Measurements from ENCODE around the gene MAPK9.

The MAPK9 gene

DNA sequence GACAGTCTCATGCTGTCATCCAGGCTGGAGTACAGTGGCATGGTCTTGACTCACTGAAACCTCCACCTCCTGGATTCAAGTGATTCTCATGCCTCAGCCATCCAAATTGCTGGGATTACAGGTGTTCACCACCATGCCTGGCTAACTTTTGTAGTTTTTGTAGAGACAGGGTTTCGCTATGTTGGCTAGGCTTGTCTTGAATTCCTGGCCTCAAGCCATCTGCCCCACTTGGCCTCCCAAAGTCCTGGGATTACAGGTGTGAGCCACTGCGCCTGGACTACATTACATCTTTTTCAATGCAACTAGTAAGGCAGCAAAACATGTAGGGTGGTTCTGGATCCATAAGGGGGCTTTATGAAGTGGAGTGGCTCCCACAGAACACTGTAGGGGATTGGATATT lies 53.3 kb downstream of the MAPK9 start:
- no peak for DNase-seq (ENCODE audit: low read depth)
- no peak overlapping the region for H3K4me3 ChIP-seq (ENCODE audit: low read depth, low read length)
- TF ChIP-seq MYC (IDR thresholded peaks at IDR 0.05; ENCODE audit: low read depth, low read length) (no peak), POLR2A (IDR thresholded peaks at IDR 0.05; ENCODE audit: extremely low read depth, insufficient read length) (no peak)
- TF ChIP-seq, protein P1, sequence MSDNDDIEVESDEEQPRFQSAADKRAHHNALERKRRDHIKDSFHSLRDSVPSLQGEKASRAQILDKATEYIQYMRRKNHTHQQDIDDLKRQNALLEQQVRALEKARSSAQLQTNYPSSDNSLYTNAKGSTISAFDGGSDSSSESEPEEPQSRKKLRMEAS (IDR thresholded peaks at IDR 0.05; ENCODE audit: low read depth, low read length), result no peak
- TF ChIP-seq, protein P2, sequence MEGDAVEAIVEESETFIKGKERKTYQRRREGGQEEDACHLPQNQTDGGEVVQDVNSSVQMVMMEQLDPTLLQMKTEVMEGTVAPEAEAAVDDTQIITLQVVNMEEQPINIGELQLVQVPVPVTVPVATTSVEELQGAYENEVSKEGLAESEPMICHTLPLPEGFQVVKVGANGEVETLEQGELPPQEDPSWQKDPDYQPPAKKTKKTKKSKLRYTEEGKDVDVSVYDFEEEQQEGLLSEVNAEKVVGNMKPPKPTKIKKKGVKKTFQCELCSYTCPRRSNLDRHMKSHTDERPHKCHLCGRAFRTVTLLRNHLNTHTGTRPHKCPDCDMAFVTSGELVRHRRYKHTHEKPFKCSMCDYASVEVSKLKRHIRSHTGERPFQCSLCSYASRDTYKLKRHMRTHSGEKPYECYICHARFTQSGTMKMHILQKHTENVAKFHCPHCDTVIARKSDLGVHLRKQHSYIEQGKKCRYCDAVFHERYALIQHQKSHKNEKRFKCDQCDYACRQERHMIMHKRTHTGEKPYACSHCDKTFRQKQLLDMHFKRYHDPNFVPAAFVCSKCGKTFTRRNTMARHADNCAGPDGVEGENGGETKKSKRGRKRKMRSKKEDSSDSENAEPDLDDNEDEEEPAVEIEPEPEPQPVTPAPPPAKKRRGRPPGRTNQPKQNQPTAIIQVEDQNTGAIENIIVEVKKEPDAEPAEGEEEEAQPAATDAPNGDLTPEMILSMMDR (IDR thresholded peaks at IDR 0.05; ENCODE audit: low read depth, low read length), result no peak

DNA sequence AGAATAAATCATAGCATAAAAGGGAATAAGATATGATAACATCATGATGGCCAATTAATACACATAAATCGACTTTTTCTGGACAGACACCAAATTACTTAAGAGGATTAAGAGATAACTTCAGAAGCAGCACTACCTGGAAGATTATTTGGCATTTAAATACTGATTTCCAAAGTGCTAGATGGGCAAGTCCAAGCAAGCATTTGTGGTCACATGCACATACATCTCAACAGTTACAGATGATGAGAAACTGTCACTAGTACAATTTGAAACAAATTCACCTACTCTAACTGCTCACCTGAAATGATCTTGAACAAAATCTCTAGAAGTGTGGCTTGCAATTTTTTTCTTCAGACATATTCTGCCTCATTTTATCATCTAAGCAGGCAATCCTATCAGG lies 56.0 kb downstream of the MAPK9 start:
- H3K4me3 ChIP-seq (ENCODE audit: low read depth, low read length), result no peak overlapping the region
- DNase-seq (ENCODE audit: low read depth), result no peak
- no peak for TF ChIP-seq MYC (IDR thresholded peaks at IDR 0.05; ENCODE audit: low read depth, low read length)
- TF ChIP-seq, protein P2 (IDR thresholded peaks at IDR 0.05; ENCODE audit: low read depth, low read length), result no peak
- no peak for TF ChIP-seq POLR2A (IDR thresholded peaks at IDR 0.05; ENCODE audit: extremely low read depth, insufficient read length)
- TF ChIP-seq, protein P1 (IDR thresholded peaks at IDR 0.05; ENCODE audit: low read depth, low read length), result no peak

DNA sequence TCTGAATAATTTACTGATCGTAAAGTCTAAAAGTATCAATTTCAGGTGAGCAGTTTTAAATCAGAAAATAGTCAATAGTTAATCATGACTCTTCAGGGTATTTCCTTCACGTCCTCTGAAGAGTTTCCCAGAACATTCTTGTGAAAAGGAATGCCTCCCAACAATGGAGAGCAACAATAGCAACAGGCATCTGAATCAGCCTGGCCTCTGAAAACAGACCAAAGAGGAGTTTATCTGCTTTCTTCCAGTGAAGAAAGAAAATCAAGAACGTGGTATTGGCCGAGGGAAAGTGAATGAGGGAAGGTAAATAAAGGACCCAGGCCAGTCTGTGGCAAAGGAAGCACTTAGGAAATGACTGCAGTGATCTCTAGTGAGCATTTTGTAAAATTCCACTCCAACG lies 56.8 kb downstream of the MAPK9 start:
- no peak for TF ChIP-seq MYC (IDR thresholded peaks at IDR 0.05; ENCODE audit: low read depth, low read length)
- TF ChIP-seq, protein P1 (IDR thresholded peaks at IDR 0.05; ENCODE audit: low read depth, low read length), result no peak

DNA sequence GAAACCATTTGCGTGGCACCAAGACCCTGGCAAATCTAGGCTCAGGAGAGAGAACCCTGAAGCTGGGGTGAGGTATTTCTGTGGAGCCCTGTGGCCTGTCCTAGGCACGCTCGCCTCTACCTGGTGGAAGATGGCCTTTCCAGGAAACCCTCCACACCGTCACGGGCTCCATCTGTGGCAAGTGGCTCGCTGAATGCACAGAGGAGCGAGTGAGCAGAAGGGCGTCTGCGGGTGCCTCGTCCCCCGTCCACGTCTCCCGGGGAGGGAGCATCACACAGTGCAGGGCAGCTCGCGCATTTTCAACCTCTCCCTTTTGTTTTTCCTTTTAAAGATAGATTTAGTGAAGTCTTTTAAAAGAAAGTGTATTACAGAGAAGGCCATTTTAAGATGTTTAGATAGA lies 57.6 kb downstream of the MAPK9 start:
- H3K4me3 ChIP-seq (ENCODE audit: low read depth, low read length), result no peak overlapping the region
- TF ChIP-seq, protein P2 (IDR thresholded peaks at IDR 0.05; ENCODE audit: low read depth, low read length), result no peak
- TF ChIP-seq MYC (IDR thresholded peaks at IDR 0.05; ENCODE audit: low read depth, low read length) (no peak), POLR2A (IDR thresholded peaks at IDR 0.05; ENCODE audit: extremely low read depth, insufficient read length) (no peak)
- TF ChIP-seq, protein P1 (IDR thresholded peaks at IDR 0.05; ENCODE audit: low read depth, low read length), result no peak
- DNase-seq (ENCODE audit: low read depth), result no peak

More for the DNA sequence above, 56.8 kb downstream of the MAPK9 start:
- no peak overlapping the region for H3K4me3 ChIP-seq (ENCODE audit: low read depth, low read length)
- no peak for DNase-seq (ENCODE audit: low read depth)

DNA sequence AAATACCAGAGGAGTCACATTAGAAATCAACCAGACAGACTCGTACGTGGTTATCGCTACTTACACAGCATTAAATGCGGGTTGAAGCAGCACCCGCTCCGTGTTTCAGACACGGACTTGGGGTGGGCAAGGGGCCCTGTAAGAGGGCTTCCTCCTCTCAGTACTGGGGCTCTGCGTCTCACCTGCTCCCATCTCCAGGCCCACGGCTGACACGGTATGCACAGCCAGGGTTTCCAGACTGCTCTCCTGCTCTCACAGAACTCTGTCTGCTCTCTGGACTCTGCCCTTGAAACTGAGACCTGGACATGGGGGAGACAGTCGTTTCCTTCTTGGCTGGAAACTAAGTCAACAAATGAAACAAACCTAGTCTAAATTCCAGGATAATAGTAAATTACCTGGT lies 58.2 kb downstream of the MAPK9 start:
- DNase-seq (ENCODE audit: low read depth), result no peak
- TF ChIP-seq POLR2A (IDR thresholded peaks at IDR 0.05; ENCODE audit: extremely low read depth, insufficient read length) (no peak), MYC (IDR thresholded peaks at IDR 0.05; ENCODE audit: low read depth, low read length) (no peak)
- TF ChIP-seq, protein P1 (IDR thresholded peaks at IDR 0.05; ENCODE audit: low read depth, low read length), result no peak
- TF ChIP-seq, protein P2 (IDR thresholded peaks at IDR 0.05; ENCODE audit: low read depth, low read length), result no peak
- no peak overlapping the region for H3K4me3 ChIP-seq (ENCODE audit: low read depth, low read length)

DNA sequence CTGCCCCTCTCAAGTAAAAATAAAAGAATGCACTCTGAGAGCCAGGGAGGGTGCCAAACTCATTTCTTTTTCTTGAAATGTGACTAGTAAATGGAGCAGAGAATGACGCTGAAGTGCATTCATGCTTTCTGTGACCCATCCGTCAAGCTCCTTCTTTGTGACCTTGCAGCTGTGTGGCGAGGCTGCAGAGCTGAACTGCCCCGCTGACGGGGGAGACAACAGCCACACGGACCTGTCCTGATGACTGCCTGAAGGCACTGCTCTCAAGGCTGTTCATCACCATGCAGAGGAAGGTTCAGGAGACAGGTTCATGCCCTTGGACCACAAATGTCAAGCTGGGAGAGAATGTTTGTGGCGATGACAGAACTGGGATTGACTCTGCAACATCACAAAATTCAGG lies 61.9 kb downstream of the MAPK9 start:
- TF ChIP-seq, protein P2 (IDR thresholded peaks at IDR 0.05; ENCODE audit: low read depth, low read length), result no peak
- TF ChIP-seq, protein P1 (IDR thresholded peaks at IDR 0.05; ENCODE audit: low read depth, low read length), result no peak
- TF ChIP-seq MYC (IDR thresholded peaks at IDR 0.05; ENCODE audit: low read depth, low read length) (no peak), POLR2A (IDR thresholded peaks at IDR 0.05; ENCODE audit: extremely low read depth, insufficient read length) (no peak)
- no peak overlapping the region for H3K4me3 ChIP-seq (ENCODE audit: low read depth, low read length)
- no peak for DNase-seq (ENCODE audit: low read depth)

Data from NB4 (cell line).